Muscle layer of colon (tissue), 2 donors: ENCODE results near the gene NXPH3.

Experiments
- H3K27ac ChIP-seq: one replicate; pipeline ENCODE4 v1.7.0; 2013; ENCODE audit warnings: low read depth, mild to moderate bottlenecking, low read length, moderate library complexity
- H3K27me3 ChIP-seq, 2 donors: one replicate each; pipeline ENCODE4 v1.7.0; 2013; ENCODE audit warnings: low read length in 2 of 2, mild to moderate bottlenecking in 2 of 2; ENCODE audit not compliant: insufficient read depth in 2 of 2, control insufficient read depth in 1 of 2
- H3K36me3 ChIP-seq: one replicate; pipeline ENCODE4 v1.7.0; 2013; ENCODE audit warnings: mild to moderate bottlenecking, low read length; ENCODE audit not compliant: insufficient read depth
- H3K4me1 ChIP-seq: one replicate; pipeline ENCODE4 v1.7.0; 2013; ENCODE audit warnings: mild to moderate bottlenecking, low read length; ENCODE audit not compliant: insufficient read depth
- H3K4me3 ChIP-seq, 2 donors: one replicate each; pipeline ENCODE4 v1.7.0; 2013; ENCODE audit warnings: low read length in 2 of 2, low read depth in 1 of 2, mild to moderate bottlenecking in 1 of 2, moderate library complexity in 1 of 2
- H3K9ac ChIP-seq: one replicate; pipeline ENCODE4 v1.7.0; 2013; ENCODE audit warnings: low read length
- H3K9me3 ChIP-seq: one replicate; pipeline ENCODE4 v1.7.0; 2013; ENCODE audit warnings: mild to moderate bottlenecking, low read length
- donor health status: abdominal sarcoma.
- donor health status: Adenocarcinoma of cecum.

Gene NXPH3

DNA sequence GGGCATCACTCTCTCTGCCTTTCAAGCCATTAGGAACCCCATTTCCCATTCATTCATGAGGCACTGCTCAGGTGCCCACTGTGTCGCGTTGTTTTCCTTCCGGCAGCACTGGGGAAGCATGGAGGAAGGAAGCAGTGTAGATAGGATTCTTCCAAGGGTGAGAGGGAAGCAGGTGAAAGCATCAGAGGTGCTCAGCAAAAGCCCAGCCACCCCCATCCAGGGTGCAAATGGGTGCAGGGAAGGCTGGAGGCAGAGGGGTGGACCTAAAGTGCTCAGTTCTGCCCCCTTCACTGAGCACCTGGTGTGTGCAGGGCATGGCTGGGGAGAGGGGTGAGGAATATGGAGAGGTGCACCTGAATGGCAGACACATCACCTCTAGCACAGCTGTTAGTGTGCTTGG, 3.4 kb upstream of the NXPH3 start:
- H3K27me3 ChIP-seq, result peaks cover 0 to 8% of the 10 kb centered on the region in 2 donors
- no peak overlapping the region for H3K4me3 ChIP-seq
- H3K36me3 ChIP-seq, result no peaks in the 10 kb centered on the region
- no peaks in the 10 kb centered on the region for H3K9me3 ChIP-seq
- no peak overlapping the region for H3K27ac ChIP-seq
- no peak overlapping the region for H3K9ac ChIP-seq
- H3K4me1 ChIP-seq, result peaks cover 23% of the 10 kb centered on the region

DNA sequence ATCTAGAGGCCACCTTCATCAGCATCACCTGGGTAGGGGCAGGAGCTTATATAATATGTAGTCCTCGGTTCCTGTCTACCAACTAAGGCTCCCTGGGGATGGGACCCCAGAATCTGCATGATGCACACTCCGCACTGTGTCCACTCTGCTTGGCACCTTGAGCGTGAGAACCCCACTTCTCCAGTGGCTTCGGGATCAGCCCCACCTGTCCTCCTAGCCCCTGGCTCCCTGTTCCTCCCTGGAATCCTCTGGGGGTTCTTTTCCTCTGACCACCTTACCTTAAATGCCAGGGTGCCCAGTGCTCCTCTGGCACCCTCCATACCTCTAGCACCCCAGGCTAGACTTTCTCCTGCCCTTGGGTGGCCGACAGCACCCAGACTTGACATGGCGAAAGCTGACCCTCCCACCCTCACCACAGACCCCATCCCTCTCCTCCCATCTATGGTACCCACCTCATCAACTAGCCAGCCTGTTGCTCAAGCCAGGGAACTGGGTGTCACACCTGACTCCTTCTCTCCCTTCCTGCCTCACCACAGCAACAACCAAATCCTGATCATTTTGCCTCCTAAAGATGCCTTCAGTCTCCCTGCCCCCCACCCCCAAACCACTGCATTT, 2.8 kb upstream of the NXPH3 start:
- Histone ChIP-seq H3K27me3 (peaks cover 0 to 8% of the 10 kb centered on the region in 2 donors), H3K36me3 (no peaks in the 10 kb centered on the region), H3K9me3 (no peaks in the 10 kb centered on the region), H3K9ac (no peak overlapping the region), H3K27ac (no peak overlapping the region), H3K4me1 (peaks cover 24% of the 10 kb centered on the region), H3K4me3 (no peak overlapping the region)

DNA sequence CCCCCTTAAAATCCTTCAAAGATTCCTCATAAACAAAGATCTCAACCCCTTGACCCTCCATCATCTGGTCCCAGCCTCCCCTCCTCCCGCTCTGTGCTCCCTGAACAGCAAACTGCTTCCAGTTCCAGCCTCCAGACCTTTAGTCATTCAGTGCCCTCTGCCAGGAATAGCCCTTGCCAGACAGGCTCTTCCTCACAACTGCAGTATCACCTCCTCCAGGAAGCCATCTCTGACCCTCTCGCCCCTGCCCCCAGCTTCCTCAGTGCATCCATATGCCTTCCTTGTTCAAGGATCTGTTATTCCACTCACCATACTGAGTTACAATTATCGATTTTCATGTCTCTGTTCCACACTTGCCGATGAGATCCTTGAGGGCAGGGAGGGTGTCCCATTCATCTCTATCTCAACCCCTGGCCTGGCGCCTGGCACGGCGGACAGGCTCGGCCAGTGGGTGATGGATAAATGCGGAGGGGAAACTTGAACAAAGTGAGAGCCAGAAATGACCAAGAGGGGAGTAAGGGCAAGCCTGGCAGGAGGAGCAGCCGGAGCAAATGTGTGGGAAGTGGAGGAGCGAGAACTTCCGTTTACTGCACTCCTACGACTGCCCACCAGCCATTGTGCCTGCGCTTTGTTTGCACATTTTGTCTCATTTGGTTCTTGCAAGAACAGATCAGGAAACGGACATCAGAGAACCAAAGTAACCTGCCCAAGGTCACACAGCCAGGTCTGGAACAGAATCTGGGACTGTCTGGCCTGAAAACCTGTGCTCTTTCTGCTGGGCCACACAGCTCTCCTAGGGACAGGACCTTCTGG, 2.0 kb upstream of the NXPH3 start:
- Histone ChIP-seq H3K4me1 (peaks cover 32% of the 10 kb centered on the region), H3K27me3 (peaks cover 0 to 8% of the 10 kb centered on the region in 2 donors)

DNA sequence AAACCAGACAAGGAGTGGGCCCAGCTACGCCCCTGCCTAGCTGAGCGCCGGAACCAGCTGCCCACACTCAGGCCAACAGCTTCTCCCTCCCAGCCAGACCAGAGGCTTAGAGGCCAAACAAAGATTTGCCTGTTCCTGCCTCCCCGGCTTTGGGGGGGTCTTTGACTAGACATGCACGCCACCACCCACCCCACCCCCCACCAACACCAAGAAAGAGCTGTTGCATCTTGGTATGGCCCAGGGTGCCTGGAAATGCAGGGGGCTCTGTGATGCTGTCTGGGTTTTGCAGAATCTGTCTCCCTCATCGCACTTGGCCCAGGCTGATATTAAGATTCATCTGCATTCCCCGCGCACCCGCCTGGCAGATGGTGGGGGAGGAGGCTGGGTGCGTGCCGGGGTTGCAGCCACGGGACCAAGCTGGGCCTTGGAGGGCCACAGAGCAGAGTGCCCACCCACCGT, 1.3 kb upstream of the NXPH3 start:
- Histone ChIP-seq H3K36me3 (peaks cover 2% of the 10 kb centered on the region), H3K4me1 (peaks cover 39% of the 10 kb centered on the region), H3K27me3 (peaks cover 0 to 8% of the 10 kb centered on the region in 2 donors), H3K9ac (no peak overlapping the region), H3K9me3 (no peaks in the 10 kb centered on the region), H3K4me3 (no peak overlapping the region), H3K27ac (peak overlapping the region; percentile 85)

More for the DNA sequence above, 2.0 kb upstream of the NXPH3 start:
- H3K36me3 ChIP-seq, result no peaks in the 10 kb centered on the region
- peak overlapping the region; percentile 85 for H3K27ac ChIP-seq
- H3K9ac ChIP-seq, result no peak overlapping the region
- H3K4me3 ChIP-seq, result no peak overlapping the region
- H3K9me3 ChIP-seq, result no peaks in the 10 kb centered on the region

DNA sequence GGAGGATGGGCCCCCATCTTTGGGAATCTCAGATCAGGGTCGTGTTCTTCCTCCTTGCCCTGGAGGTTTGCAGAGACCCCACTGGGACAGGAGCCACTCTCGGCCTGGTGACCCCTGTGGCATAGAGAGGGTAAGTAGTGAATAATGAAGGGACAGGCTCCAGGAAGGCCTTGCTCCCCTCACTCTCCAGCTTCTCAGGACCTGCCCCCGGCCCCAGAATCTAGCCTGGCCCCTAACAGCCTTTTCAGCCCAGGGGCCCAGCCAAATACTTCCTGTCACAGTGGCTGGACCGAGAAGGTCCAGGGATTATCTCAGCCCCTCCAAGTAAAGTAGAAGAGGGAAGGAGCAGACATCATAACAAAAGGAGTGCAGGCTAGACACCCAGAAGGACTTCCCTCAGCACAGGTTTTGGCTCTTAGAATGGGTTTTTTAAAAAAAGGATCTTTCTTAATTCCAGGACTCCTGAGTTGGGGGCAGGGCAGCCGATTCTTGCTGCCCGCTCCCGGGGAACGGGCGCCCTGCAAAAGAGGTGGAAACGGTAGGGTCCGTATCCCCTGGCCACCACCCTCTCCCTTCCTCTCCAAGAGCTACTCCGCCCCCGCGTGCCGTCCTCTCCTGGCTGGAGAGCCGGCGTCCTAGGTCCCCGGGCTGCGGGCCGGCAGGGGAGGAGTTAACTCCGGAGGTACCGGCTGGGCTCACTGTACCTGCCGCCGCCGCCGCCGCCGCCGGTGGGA, 559 bp upstream of the NXPH3 start:
- peaks cover 0 to 8% of the 10 kb centered on the region in 2 donors for H3K27me3 ChIP-seq
- H3K9me3 ChIP-seq, result no peaks in the 10 kb centered on the region
- peak overlapping the region; percentile 85 for H3K27ac ChIP-seq
- H3K4me1 ChIP-seq, result peaks cover 41% of the 10 kb centered on the region
- peaks cover 7% of the 10 kb centered on the region for H3K36me3 ChIP-seq
- H3K9ac ChIP-seq, result no peak overlapping the region
- H3K4me3 ChIP-seq, result peak overlapping the region; percentile 2 to 84

DNA sequence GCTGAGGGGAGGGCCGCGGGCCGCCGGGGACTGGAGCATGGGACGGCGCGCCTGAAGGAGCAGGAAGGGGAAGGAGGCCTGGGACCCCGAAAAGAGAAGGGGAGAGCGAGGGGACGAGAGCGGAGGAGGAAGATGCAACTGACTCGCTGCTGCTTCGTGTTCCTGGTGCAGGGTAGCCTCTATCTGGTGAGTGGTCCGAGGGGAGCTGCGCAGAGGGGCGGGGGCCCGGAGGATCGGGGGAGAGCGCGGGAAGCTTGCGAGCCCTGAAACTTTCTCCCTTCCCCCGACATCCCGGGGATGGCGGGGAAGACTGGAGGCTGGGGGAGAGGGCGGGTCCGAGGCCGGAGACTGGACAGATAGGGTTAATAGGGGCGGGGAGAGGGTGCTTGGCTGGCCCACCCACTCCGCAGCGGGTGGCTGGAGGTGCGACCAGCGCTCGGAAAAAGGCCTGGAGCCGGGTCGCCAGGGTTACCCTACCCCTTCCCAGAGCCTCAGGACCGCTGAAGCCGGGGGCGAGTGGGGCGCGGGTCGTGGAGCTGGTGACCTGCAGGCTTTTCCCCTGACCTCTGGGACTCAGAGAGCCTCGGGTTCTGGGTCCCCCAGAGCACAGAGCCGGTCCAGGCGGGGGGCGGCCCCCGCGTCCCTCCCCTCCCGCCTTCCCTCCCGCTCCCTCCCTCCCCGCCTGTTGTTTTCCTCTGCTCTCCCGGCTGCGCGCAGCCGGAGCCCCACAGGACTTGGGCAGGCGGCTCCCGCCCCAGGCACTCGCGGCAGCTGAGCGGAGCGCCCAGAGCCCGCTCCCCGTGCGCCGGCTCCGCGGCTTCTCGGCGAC, 631 bp downstream of the NXPH3 start:
- peak overlapping the region; percentile 77 for H3K27ac ChIP-seq
- peak overlapping the region; percentile 94 for H3K9ac ChIP-seq
- H3K36me3 ChIP-seq, result peaks cover 7% of the 10 kb centered on the region
- H3K4me1 ChIP-seq, result peaks cover 44% of the 10 kb centered on the region
- H3K4me3 ChIP-seq, result peak overlapping the region; percentile 84 to 89
- peaks cover 0 to 8% of the 10 kb centered on the region in 2 donors for H3K27me3 ChIP-seq
- no peaks in the 10 kb centered on the region for H3K9me3 ChIP-seq

DNA sequence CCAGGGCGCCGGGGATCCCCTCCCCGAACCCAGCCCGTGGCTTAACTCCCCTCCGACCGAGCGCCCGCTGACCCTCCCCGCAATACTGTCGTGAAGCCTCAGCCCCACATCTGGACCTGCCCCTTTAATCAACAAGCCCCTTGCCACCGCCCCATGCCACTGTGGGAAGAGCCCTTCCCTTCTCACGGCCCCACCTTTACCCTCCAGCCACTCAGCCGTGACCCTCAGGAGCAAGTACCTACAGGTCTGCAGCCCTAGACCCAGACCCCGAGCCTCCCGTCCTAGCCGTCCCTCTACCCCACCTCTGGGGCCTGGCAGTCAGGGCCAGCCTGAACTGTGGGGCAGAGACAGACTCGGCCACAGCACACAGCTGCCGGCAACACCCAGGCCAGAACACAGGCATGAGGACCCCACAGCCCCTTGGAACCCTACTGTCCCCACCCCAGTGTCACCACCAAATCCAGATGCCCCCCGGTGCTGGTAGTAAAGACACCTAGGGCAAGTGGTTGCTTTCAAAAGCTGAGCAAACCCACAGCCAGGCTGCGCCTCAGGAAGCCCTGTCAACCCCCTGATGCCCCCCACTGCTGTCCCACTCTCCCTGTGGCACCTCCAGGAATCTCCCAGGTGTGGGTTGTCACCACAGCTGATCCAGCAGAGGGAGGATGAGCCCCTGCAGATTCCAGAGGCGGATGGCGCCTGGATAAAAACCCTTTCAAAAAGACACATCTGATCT, 1.4 kb downstream of the NXPH3 start:
- Histone ChIP-seq H3K4me1 (peaks cover 51% of the 10 kb centered on the region), H3K9me3 (no peaks in the 10 kb centered on the region), H3K4me3 (peak overlapping the region; percentile 84 to 89), H3K27ac (peak overlapping the region; percentile 77), H3K36me3 (peaks cover 7% of the 10 kb centered on the region), H3K27me3 (peaks cover 0 to 8% of the 10 kb centered on the region in 2 donors), H3K9ac (peak overlapping the region; percentile 94)

DNA sequence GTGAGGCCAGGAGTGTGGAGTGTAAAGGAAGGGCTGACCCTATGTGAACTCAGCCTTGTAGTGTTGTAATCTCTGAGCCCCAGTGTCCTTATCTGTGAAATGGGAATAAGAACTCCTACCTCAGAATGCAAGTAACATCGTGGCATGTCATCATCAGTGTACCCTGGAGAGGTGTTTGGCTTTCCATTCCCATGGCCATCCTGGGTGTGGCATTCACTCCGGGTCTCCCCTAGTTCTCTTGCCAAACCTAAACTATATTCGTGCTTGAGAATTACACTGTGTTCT, 1.9 kb downstream of the NXPH3 start:
- Histone ChIP-seq H3K4me1 (peaks cover 51% of the 10 kb centered on the region), H3K36me3 (peaks cover 7% of the 10 kb centered on the region), H3K27ac (peak overlapping the region; percentile 77), H3K4me3 (peak overlapping the region; percentile 84 to 89), H3K27me3 (peaks cover 0 to 8% of the 10 kb centered on the region in 2 donors), H3K9me3 (no peaks in the 10 kb centered on the region), H3K9ac (peak overlapping the region; percentile 94)

DNA sequence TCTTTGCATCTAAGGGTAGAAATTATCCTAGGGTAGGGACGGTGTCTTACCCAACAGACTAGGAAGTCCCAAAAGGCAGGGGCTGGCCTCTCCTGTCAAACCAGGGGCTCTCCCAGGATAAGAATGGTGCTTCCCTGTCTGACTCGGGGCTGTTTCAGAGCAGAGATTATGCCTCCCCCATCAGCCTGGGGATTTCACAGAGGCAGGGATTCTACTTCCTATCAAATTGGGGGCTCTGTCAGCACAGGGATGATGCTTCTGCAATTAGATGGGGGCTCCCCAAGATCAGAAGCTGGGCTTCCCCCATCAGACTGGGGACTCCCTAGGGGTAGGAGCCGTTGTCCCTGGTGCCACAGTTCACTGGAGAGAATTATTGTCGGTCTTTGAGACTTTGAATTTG, 2.3 kb downstream of the NXPH3 start:
- peak overlapping the region; percentile 77 for H3K27ac ChIP-seq
- peak overlapping the region in 1 of 2 donors; percentile 89 for H3K4me3 ChIP-seq
- peaks cover 51% of the 10 kb centered on the region for H3K4me1 ChIP-seq
- peak overlapping the region; percentile 94 for H3K9ac ChIP-seq
- peaks cover 7% of the 10 kb centered on the region for H3K36me3 ChIP-seq
- no peaks in the 10 kb centered on the region for H3K9me3 ChIP-seq
- peaks cover 0 to 8% of the 10 kb centered on the region in 2 donors for H3K27me3 ChIP-seq

DNA sequence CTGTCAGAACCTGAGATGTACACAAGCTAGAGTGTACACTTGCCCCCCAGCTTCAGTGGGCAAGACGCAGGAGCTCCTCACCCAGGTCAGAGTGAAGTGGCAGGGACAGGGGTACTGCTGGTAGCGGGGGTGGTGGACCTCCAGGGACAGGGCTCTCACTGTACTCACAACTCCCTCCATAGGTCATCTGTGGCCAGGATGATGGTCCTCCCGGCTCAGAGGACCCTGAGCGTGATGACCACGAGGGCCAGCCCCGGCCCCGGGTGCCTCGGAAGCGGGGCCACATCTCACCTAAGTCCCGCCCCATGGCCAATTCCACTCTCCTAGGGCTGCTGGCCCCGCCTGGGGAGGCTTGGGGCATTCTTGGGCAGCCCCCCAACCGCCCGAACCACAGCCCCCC, 2.7 kb downstream of the NXPH3 start:
- Histone ChIP-seq H3K4me3 (no peak overlapping the region), H3K9me3 (no peaks in the 10 kb centered on the region), H3K9ac (peak overlapping the region; percentile 94), H3K27me3 (peaks cover 0 to 8% of the 10 kb centered on the region in 2 donors), H3K4me1 (peaks cover 51% of the 10 kb centered on the region), H3K36me3 (peaks cover 7% of the 10 kb centered on the region), H3K27ac (peak overlapping the region; percentile 77)
